HG02642 (cell line): Measurements from ENCODE around the gene IL1RL1.

ENCODE experiments used
- ATAC-seq: cut with Tn5 transposase; IDR thresholded peaks from one replicate; pipeline ENCODE4 v1.9.1; 2021; ENCODE audit warnings: mild to moderate bottlenecking; ENCODE audit not compliant: unreplicated experiment, poor library complexity

The IL1RL1 gene

GRCh38 chr2:102310964-102311640 lies at the start of gene IL1RL1:
IL1RL1 (plus strand) TSS chr2:102311563; CDS start chr2:102338265, 26,702 bp downstream.
- ATAC-seq = no peak

GRCh38 chr2:102262216-102263129 lies 48.9 kb upstream of the IL1RL1 start:
- no peak for ATAC-seq

GRCh38 chr2:102264952-102265351 lies 46.4 kb upstream of the IL1RL1 start:
- ATAC-seq = no peak

GRCh38 chr2:102266204-102266603 lies 45.2 kb upstream of the IL1RL1 start:
- ATAC-seq = no peak

- no peak for ATAC-seq
These were observed 43.6 kb upstream of the IL1RL1 start for GRCh38 chr2:102267774-102268173.

GRCh38 chr2:102268510-102269199 lies 42.7 kb upstream of the IL1RL1 start:
- no peak for ATAC-seq

GRCh38 chr2:102269200-102269524 lies 42.2 kb upstream of the IL1RL1 start:
- ATAC-seq = no peak

GRCh38 chr2:102271844-102272243 lies 39.5 kb upstream of the IL1RL1 start:
- ATAC-seq = no peak

- ATAC-seq = no peak
These were observed 37.6 kb upstream of the IL1RL1 start for GRCh38 chr2:102273619-102274211.

- no peak for ATAC-seq
These were observed 34.7 kb upstream of the IL1RL1 start for GRCh38 chr2:102276549-102277201.

GRCh38 chr2:102277202-102277700 lies 34.1 kb upstream of the IL1RL1 start:
- no peak for ATAC-seq

GRCh38 chr2:102278720-102279390 lies 32.5 kb upstream of the IL1RL1 start:
- no peak for ATAC-seq

- ATAC-seq = no peak
These were observed 32.0 kb upstream of the IL1RL1 start for GRCh38 chr2:102279391-102279735.

- no peak for ATAC-seq
These were observed 28.7 kb upstream of the IL1RL1 start for GRCh38 chr2:102282678-102283091.

GRCh38 chr2:102283996-102284395 lies 27.4 kb upstream of the IL1RL1 start:
- ATAC-seq = no peak

GRCh38 chr2:102284611-102285010 lies 26.8 kb upstream of the IL1RL1 start:
- no peak for ATAC-seq

GRCh38 chr2:102285368-102285767 lies 26.0 kb upstream of the IL1RL1 start:
- ATAC-seq = no peak

GRCh38 chr2:102286041-102286440 lies 25.3 kb upstream of the IL1RL1 start:
- ATAC-seq = no peak

- ATAC-seq = no peak
These were observed 22.2 kb upstream of the IL1RL1 start for GRCh38 chr2:102289129-102289528.

- no peak for ATAC-seq
These were observed 20.8 kb upstream of the IL1RL1 start for GRCh38 chr2:102290594-102290993.
